NOMO-1 treated with dmso at 0.1 percent for 144 hours (cell line): ENCODE measurements around the gene CST9.
"Not testable (repeated sequence)": the region's sequence is repeated elsewhere in the genome, so short reads cannot be mapped to it uniquely, and the experiment has no call there.

Source experiments
- DNase-seq: peaks from one replicate; lab custom pipeline; 2025; ENCODE audit not compliant: unreplicated experiment; lab: John Stamatoyannopoulos, UW

The CST9 gene

DNA sequence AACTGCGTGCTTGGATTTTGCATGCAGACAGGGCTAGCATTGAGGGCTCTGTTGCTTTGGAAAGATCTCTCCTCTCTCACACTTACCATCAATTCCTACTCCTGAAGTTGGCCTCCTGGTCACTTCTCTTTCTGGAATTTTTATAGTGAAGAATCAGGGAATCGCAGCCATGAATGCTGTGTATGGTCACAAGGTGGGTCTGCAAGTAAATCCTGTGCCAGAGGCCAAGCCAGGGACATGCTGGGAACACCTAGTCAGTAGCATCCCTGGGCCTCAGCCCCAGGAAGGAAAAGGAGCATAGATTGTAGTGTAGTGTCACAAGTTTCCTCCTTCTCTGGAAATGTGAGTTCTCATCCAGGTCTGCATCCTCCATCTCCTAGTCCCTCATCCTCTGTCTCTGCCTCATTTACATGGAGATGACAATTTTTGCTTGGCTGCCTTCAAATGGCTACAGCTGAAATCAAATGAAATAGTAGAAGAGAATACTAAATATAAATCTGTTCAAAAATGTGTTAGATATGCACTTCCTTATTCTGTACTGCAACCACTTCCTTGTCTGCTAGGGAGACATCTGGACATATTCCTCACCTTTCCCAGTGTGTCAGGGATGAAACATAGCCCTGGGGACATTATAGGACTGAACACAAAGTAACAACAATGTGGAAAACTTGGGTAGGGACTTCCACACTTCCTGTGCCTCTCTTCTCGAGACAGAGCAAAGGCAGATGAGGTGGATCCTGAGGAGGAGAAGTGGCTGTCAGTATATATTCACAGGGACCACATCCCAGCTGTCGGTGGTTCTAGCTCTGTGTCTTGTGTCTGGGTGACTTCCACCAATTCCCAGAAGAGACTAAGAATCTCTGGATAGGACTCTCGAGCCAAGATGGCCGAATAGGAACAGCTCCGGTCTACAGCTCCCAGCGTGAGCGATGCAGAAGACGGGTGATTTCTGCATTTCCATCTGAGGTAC is 17.0 kb downstream of the CST9 start:
- no peak for DNase-seq

DNA sequence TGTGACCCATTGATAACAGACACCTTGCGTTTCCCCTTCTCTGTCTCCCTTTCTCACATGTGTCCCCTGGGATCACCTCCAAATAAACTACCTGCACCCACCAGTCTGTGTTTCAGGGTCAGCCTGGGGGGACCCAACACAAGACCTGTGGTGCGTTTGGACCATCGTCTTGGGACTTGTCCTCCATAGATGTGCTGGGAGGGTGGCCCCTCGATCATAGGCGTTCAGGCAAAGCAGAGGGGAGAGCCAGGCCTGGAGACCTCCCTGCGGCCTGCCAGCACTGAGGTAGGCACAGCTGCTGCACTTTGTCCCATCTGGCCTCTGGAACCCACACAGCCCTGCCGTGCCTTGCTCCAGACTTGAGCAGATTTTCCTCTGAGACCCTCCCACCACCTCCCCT is 18.1 kb downstream of the CST9 start:
- DNase-seq: no peak

- DNase-seq: no peak
These were observed 18.8 kb downstream of the CST9 start for GRCh38 chr20:23586735-23587525.

DNA sequence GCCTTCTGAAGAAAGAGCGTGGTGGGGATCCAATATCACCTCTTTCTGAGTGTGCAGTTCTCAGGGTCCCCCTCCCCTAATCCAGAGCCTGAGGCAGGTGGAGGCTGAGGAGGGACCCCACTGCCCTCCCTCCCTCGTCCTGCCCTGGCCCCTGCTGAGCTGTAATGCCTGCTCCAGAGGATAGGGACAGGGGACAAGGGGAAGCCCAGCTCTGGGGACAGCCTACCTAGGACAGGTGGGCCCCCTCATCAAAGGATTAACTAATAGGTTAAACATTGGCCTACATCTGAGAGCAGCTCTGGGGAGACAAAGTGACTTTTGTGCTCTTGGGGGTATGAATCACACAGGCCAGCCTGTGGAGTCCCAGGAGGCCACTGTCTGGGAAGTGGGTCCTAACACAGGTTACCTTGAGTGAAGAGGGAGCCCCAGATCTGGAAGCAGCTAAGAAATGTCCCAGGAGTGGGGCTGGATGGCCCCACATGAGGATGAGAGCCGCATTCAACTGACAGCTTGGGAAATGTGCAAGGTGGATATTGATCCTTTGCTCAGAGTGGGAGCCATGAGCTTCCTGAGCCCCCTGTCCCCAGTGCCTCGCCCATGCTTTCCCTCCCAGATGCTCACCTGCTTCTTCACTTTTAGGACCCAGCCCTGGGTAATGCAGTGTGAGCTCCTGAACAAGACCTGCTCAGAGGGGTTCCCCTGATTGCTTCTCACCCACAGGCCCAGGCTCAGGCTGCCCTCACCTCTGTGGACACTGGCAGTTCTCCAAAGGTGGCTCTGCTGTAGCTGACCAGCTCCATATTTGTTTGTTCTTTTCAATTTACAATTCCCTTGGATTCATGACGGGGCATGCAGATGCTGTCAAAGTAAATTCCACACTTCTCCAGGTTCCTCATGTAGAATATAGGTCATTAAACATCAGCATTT is 19.6 kb downstream of the CST9 start:
- no peak for DNase-seq

DNA sequence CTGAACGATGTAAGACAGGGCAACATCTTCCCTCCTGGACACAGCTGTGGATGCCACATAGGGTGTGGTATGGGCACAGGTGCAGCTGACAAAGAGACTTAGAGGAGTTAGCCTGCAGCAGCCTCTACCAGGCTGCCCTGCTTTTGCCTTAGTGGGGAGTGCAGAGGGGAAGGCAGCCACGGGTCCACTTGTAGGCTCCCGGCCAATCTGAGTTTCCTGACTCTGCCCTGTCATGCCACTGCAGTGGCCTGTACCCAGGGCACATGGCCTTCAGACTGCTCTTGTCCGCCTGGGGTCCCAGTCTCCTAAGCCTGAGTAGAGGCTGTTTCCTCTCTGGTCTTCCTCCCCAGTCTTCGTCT is 20.3 kb downstream of the CST9 start:
- no peak for DNase-seq

DNA sequence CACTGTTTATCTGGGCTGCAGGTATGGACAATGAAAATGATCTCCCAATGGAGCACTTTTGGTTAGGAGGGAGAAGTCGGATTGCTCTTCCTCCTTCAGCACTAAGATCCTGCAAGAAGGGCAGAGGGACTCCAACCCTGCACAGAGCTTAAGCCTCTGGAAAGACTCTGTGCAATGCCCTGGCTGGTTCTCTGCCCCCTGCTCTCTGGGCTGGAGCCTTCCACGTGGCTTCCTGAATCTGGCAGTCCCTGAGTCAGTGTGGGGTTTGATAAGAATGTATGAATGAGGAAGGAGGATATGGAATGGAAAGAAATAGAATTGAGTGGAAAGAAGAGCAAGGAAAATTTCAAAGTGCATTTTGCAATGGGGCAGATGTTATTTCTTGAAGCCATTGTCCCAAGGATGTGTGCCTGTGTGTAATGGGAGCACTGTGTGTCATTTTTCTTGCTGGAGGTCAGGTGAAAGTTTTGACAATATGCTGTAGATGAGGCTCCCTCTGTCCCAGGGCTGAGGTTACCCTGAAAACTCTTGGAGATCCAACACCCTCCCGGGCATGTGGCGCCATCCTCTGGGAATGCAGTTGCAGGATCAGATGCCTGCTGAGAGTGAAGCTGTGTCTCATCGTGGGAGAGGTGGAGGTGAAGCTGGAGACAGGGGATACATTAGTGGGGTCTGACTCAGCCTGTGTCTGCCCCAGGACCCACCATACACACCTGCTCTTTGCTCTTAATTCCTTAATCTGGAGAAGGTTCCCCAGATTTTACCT is 21.1 kb downstream of the CST9 start:
- DNase-seq: no peak

DNA sequence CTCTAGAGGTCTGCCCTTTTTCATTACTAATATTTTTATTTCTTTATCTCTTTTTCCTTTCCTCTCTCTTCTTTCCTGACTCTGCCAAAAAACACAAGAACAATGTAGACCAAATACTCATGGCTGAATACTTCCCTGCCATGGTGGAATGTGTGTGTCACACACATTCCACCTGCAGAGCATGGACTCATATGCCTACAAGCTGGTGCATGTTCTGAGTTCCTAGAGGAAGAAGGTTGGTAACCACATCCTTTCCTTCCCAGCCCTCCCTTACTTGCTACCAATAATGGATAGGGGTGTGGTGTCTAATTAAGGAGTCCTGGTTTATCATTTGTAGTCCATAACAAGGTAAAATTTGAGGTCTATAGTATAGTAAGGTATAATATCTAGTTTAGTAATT is 22.2 kb downstream of the CST9 start:
- no peak for DNase-seq

- no peak for DNase-seq
These were observed 23.4 kb downstream of the CST9 start for GRCh38 chr20:23582293-23582692.

DNA sequence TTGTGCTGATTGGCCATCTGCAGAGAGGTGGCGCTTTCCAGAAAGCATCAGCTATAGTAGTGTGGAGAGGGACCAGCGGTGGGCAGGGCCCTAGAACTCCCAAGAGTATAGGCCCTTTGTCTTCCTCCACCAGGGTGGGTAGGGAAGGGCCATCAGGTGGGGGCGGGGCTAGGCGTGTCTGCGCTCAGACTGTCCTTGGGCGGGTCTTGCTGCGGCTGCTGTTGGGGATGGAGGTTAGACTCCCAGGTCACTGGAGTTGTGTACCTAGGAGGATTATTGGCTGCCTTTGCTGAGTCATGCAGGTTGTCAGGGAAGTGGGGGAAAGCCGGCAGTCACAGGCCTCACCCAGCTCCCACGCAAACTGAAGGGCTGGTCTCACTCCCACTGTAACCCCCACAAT is 23.9 kb downstream of the CST9 start:
- DNase-seq: not testable (repeated sequence)

DNA sequence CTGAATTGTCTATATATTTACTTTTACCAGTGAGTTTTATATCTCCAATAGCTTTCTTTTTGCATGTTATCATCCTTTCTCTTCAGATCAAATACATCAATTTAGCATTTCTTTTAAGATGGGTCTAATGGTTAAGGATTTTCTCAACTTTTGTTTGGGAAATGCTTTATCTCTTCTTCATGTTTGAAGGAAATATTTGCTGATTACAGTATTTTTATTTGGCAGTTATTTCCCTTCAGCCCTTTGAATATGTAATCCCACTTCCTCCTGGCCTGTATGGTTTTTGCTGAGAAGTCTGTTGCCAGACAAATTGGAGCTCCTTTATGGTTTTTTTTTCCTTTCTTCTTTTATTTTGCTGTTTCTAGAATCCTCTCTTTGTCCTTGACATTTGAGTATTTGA is 30.7 kb downstream of the CST9 start:
- DNase-seq: no peak

DNA sequence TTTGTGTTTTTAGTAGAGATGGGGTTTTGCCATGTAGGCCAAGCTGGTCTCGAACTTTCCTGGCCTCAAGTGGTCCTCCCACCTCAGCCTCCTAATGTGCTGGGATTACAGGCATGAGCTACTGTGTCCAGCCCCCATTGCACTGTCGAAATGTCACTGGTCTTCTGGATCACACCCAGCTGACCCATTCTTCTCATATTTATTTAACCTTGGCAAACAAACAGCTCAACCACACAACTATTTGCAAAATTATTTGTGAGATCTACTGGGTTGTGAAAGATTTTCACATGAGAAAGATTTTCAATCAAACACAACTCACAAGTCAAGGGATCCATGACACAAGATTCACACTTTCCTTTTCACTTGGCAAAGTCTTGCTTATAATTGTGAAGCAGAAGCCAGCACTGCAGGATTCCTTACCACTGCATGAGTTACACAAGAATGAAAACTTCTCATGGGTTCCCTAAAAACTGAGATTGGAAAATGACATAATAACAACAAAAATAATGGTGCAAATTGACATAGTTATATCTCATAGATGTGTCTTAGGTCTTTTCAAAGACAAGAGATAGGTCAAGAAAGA is 35.4 kb downstream of the CST9 start:
- DNase-seq: no peak

GRCh38 chr20:23569570-23569969 is 36.1 kb downstream of the CST9 start:
- no peak for DNase-seq

DNA sequence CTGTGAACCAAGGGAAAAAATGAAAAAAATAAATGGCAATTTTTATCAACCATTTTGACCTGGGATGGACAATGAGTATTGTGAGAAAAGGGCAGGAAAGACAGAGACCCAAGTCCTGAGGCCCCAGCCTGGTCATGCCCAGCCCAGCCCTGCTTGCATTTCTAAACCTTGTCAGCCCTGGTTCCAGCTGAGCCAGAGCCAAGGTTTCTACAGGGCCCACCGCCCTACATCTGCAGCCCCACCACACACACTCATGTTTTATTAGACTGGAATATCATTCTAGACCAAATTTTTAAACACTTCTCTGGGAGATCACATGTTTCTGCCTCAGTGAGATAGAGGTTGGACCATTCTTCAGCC is 36.8 kb downstream of the CST9 start:
- no peak for DNase-seq

GRCh38 chr20:23568320-23568970 is 37.3 kb downstream of the CST9 start, which contains the start of gene CST9L:
CST9L (minus strand) TSS chr20:23568484; CDS start chr20:23568450, 34 bp downstream.
- DNase-seq: no peak

DNA sequence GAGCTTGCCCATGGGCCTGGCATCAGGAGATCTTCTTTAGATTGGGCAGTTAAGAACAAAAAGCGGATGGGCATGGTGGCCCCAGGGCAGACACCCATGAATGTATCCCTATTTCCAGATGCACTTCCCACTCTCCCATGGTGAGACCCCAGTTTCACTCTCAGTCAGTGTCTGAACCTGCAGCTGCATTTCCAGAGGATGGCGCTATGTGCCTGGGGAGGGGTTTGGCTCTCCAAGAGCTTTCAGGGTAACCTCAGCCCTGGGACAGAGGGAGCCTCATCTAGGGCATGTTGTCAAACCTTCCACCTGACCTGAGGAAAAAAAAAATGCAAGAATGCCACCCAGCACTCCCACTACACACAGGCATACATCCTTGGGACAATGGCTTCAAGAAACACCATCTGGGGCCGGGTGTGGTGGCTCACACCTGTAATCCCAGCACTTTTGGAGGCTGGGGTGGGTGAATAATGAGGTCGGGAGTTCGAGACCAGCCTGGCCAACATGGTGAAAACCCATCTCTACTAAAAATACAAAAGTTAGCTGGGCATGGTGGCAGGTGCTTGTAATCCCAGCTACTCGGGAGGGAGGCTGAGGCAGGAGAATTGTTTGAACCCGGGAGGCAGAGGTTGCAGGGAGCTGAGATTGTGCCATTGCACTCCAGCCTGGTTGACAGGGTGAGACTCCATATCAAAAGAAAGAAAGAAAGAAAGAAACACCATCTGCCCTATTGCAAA is 39.4 kb downstream of the CST9 start:
- no peak for DNase-seq

- DNase-seq: no peak
These were observed 40.1 kb downstream of the CST9 start for GRCh38 chr20:23565503-23566045.

GRCh38 chr20:23564927-23565326 is 40.8 kb downstream of the CST9 start:
- DNase-seq: no peak

- DNase-seq: no peak
These were observed 42.9 kb downstream of the CST9 start for GRCh38 chr20:23562721-23563342.
